ENCODE data around the gene PLCXD3.

Gene PLCXD3

DNA sequence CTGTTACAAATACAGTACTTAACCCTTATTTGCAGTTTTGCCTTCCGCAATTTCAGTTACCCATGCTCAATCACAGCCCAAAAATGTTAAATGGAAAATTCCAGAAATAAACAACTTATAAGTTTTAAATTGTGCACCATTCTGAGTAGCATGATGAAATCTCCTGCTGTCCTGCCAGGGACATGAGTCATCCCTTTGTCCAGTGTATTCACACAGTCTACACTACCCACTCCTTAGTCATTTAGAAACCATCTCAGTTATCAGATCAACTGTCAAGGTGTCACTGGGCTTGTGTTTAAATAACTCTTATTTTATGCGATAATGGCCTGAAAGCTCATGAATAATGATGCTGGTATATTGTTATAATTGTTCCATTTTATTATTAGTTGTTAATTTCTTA, 95.8 kb downstream of the PLCXD3 start:
- DNase-seq (ENCODE audit: low spot score): no peak

DNA sequence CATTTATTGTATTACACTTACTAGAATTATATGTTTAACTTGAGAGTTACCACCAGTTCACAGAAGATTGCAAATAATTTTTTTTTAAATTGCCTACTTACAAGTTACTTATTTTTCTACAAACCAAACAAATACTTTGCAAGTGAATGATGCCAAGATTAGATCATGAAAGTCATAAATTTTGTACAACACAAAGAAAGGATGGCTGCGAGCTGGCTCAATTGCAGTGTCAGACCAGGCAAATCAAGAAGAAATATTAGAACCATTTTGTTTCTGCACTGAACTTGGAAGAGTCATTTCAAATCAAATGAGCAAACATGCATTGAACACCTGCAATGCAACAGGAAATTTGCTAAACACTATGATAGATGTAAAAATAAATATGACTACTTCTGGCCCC, 97.3 kb downstream of the PLCXD3 start:
- DNase-seq (ENCODE audit: low spot score): no peak

DNA sequence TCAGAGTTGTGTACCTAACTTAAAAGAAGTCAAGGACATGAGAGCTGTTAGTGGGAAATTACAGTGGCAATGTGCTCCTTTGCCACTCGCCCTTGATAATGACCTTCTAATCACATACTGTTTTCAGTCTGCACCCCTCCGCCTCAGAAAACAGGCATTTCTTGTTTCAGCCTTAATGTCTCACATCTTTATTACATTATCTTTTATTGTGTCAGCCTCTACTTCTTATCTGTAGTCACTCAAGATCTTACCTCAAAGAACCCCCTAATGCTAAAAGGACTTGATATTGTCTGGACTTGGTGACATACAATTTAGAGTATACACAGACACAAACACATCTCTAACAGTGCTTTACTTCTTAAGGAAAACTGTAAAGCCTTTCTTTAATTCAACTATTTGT, 97.9 kb downstream of the PLCXD3 start:
- no peak for DNase-seq (ENCODE audit: low spot score)

DNA sequence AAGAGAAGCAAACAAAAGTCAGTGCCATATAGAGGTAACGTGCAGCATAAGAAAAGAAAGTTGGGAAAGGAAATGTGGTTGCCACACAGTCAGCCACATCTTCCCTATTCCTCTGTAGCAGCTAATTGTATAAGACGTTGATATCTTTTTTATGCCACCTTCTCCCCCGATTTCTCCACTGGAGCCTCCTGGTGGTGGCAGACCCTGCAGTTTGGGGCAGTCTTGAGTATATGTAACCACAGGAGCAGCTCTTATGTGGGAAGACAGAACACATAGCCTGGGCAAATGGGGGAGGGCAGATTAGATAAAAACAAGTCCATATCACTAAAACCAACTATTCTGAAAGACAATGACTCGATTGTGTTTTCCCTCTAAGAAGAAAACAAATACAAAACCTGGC, 99.7 kb downstream of the PLCXD3 start:
- no peak for DNase-seq (ENCODE audit: low spot score)

DNA sequence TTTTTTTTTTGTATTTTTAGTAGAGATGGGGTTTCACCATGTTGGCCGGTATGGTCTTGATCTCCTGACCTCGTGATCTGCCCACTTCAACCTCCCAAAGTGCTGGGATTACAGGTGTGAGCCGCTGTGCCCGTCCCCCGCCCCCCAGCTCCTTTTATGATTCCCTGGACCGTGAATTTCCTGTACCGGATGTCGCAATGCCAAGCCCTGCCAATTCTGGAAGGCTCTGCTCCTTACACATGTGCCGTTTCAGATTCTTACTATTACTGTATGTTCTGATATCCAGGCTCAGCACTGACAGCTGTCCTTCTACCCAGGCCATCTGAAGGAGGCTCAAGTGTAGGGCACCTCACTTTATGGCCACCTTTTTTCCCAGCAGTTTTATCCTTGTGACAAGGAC, 100.1 kb downstream of the PLCXD3 start:
- DNase-seq (ENCODE audit: low spot score): no peak

DNA sequence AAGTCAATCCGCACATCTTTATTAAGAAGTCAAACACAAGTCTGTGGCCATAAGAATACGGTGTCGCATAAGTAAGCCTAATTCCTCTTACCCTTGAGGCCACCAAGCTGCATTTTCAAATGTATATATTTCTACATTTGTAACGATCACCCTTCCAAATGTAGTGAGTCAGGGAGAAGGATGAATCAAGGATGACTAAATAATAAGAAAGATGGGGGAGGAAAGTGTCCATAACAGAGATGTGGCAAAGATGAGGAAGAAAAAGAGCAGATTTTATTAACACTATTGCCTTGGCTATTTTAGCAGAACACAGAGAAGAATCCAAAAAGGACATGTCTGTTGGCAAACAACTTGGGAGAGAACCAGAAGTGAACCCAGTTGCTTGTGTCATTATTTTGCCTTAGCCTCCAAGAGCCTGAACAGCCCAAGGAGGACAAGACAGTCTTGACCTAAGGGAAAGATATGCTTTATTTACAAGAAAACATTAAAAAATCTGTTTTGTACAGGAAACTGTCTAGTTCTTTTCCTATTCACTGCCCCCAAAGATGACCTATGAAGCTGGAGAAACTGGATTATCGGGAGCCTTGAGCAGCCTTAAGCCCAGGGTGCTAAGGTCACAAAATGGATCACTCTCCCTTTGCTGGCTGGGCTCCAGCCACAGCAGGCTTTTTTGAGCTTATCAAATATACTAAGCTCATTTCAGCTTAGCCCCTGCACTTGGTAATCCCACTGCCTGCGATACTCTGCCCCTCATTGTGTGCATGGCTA, 101.5 kb downstream of the PLCXD3 start:
- DNase-seq (ENCODE audit: low spot score): no peak

DNA sequence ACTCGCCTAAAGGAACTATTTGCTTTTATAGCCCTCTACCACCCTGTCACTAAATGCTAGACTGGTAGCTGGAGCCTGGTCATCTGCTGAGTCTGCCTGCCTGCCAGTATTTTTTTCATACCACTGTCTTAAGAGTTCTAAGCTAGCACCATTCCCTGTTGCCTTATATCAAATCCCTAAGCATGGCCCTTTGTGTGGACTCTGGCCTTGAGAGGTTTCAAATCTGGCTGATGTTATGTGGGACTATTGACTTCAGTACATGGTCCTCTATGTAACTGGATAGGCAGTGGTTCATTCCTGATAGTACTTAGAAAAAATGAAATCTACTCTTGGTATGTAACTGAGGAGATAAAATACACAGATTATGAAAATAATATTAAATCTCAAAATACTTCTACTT, 103.5 kb downstream of the PLCXD3 start:
- no peak for DNase-seq (ENCODE audit: low spot score)

DNA sequence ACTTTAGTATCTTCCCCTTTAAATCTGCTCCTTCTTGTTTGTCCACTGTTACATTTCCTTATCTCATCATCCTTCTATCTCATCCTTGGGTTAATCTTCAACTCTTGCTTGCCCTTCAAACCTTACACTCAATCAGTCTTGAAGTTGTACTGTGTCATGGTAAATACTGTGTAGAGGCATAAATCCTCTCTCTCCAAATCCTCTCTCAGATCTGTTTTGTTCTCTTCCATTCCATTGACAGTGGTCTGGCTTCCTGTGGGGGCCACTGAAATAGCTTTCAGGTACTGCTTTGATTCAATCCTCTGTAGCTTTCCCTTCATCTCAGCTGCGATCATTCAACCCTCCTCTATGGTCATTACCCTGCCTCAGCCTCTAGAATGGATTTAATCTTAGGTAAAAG, 104.0 kb downstream of the PLCXD3 start:
- no peak for DNase-seq (ENCODE audit: low spot score)

DNA sequence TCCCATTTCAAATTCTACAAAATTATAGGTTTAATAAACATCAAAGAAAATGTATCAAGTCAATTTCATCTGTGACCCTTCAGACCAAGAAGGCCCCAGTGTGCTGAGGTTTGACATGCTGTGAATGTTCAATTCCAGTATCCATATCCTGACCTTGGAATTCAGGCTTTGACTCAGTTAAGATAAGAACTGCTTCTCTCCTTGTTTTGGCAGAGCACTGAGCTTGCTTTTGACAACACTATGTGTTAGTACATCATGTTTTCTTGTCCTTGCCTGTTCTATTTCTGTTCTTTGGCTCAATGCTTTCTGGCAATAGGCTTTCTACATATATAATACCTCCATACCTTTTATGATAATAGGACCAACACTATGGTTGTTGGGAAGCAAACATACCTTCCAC, 105.6 kb downstream of the PLCXD3 start:
- DNase-seq (ENCODE audit: low spot score): no peak

DNA sequence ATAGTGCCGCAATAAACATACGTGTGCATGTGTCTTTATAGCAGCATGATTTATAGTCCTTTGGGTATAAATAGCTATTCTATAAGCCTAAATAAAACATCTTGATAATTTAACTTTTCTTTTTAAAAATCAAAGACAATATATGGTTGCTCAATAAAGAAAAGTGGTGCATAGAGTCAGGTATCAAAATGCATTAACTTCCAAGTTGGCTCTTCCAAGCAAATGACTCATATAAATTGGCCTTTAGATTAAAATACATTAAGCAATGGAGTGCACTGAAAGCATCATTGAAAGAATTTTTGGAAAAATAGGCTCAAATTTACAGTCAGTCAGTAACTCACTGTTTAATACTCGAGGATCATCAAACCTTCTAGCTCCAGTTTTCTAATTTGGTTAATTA, 106.6 kb downstream of the PLCXD3 start:
- DNase-seq (ENCODE audit: low spot score): no peak

DNA sequence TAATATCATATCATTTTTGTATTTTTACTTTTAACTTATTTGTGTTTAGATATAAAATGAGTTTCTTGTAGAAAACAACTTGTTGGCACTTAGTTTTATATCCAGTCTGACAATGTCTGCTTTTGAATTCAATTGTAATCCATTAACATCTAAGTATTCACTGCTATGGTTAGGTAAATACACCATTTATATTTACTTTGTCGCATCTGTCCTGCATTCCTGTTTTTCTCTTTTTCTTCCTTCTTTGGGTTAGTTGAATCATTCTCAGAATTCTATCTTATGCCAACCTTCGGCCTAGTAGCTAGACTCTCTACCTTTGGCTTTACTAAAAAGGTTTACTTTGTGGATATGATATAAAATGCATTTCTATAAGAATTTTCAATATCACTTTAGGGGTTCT, 107.6 kb downstream of the PLCXD3 start:
- DNase-seq (ENCODE audit: low spot score): no peak

DNA sequence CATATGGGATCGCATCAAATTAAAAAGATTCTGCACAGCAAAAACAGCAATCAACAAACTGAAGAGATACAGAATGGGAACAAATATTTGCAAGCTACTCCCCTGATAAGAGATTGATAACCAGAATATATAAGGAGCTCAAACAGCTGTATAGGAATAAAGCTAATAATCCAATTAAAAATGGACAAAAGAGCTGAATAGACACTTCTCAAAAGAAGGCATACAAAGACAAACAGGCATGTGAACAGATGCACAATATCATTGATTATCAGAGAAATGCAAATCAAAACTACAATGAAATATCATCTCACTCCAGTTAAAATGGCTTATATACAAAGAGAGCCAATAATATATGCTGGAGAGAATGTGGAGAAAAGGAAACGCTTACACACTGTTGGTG, 110.6 kb downstream of the PLCXD3 start:
- DNase-seq (ENCODE audit: low spot score): no peak

DNA sequence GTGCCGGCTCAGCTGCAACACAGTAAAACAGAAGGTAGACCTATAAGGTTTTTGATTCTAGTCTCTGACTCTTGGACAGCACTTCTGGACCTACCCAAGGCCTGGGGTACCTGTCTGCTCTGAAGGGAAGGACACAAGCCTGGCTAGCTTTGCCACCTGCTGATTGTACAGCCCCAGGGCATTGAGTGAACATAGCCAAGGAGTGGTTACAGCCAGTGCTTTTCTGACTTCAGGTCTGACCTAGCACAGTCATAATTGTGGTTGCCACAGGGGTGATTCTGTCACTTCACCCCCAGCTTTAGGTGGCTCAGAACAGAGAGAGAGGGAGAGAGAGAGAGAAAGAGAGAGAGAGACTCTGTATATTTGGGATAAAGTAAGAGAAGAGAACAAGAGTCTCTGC, 118.4 kb downstream of the PLCXD3 start:
- no peak for DNase-seq (ENCODE audit: low spot score)

DNA sequence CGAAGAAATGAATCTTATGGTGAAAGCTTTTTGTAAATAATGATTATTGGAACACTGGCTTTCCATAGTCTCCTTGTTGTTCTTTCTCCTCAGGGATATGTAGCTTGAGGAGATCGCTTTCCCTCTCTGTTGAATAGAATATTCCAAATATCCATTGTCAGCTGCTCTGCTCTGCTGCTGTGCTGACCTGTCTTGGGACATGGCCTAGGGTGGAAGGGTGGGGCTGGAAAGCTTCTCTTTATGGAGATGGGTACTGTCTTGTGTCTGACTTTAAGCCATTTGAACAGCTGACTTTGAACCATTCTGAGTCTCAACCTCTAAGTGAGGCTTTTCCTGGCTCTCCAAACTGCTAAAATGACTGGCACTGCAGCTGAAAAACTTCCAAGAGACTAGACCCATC, 135.8 kb downstream of the PLCXD3 start:
- no peak for DNase-seq (ENCODE audit: low spot score)

DNA sequence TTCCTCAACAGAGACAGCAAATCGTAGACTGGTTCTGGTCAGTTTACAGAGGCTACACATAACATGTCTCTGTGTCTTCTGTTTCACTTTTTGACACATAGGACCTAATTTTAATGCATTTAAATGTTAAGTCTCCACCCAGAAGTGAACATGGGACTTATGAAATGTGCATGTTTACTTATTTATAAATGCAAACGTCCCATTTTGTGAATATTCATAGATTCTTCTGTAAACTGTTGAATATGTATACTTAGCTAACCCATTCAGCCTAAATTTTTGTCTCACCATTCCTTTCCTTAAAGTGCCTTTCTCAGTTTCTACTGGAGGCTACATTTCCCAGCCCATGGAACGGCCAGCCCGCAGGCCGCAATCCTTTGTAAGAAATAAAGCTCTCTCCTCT, 137.2 kb downstream of the PLCXD3 start:
- no peak for DNase-seq (ENCODE audit: low spot score)

DNA sequence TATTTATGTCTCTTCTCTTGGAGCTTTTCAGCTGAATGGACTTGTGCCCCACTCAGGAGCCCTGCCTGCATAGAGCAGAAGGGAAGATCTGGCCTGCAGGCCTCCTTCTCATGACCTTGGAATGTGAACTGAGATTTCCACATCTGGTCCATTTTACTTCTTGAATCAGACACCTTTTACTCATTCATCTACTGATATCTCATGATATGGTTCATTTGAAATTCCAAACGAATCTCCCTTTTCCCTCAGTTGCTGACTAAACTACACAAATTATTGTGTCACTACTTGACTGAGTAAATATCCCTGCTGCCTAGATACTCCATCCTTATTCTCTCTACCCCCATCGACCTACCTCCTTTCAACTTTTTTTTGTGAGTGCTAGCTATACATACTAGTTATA, 138.7 kb downstream of the PLCXD3 start:
- DNase-seq (ENCODE audit: low spot score): no peak

DNA sequence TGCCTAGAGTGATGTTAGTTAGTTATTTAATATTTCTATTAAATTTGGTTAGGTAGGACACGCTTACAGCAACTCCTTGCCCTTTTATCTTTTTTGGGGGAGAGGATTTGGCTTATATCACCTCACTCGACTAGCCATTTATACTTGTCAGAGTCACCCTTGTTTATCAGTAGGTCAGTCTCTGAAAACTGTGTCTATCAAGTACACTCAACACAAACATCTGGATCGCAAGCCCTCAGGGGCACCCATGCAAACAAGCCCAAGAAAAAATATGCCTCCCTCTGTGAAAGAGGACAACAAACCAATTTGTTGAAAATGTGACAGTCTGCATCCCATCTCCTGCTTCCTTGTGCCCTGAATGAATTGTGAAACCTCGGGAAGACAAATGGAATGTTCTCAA, 139.9 kb downstream of the PLCXD3 start:
- DNase-seq (ENCODE audit: low spot score): no peak

DNA sequence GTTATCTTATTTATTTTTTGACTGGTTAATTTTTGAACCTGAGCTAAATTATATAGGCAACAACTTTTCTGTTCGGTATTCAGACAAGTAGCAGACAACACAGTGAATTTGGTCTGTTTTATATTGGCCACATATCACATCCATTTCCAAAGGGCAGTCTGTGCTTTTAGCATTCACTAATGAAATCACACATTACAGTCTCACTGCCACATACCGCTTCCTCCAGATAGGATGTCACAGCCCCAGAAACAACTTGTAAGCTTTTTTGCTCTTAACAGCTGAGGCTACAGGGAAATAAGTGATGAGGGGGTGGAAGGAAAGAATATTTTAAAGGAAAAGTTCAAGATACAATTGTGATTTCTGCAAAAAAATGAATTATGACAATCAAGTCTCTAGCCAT, 140.6 kb downstream of the PLCXD3 start:
- no peak for DNase-seq (ENCODE audit: low spot score)

DNA sequence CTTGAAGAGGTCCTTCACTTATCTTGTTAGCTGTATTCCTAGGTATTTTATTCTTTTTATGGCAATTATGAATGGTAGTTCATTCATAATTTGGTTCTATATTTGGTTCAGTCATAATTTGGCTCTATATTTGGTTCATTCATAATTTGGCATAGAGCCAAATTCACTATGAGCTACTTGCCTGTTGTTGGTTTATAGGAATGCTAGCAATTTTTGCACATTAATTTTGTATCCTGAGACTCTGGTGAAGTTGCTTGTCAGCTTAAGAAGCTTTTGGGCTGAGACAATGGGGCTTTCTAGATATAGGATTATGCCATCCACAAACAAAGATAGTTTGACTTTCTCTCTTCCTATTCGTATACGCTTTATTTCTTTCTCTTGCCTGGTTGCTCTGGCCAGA, 142.2 kb downstream of the PLCXD3 start:
- no peak for DNase-seq (ENCODE audit: low spot score)

DNA sequence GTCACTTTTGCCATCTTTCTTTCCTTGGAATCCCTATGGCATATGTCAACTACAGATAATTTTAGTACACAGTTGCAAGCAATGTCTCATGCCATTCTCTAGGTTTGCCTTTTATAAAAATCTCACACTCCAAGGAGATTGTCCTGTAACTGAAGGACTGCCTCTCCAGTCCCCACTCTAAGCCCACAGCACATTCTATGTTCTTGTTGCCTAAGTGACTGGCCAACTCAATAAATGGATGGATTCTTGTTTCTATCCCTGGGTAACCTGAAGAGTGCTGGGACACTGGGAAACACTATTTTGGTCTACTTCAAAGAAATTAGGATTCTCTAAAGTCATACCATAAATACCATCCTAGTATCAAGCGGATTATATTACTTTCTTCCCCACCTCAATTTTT, 145.0 kb downstream of the PLCXD3 start:
- DNase-seq (ENCODE audit: low spot score): no peak

DNA sequence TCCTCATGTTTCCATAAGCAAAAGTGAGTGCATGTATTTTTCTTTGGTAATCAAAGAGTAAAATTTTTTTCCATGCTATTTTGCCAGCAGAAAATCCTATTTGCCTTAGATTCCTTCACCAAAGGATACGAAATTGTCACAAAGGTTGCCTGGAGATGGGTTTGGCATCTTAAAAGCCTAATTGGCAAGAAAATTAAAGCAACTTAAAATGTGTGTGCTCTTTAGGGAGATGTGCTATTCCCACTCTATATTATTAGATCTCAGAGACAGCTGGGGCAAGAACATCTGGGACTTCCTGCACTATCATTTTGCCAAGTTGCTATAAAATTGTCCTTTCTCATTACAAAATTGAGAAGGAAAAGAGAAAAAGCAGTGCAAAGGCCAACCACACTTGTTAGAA, 146.1 kb downstream of the PLCXD3 start:
- no peak for DNase-seq (ENCODE audit: low spot score)

DNA sequence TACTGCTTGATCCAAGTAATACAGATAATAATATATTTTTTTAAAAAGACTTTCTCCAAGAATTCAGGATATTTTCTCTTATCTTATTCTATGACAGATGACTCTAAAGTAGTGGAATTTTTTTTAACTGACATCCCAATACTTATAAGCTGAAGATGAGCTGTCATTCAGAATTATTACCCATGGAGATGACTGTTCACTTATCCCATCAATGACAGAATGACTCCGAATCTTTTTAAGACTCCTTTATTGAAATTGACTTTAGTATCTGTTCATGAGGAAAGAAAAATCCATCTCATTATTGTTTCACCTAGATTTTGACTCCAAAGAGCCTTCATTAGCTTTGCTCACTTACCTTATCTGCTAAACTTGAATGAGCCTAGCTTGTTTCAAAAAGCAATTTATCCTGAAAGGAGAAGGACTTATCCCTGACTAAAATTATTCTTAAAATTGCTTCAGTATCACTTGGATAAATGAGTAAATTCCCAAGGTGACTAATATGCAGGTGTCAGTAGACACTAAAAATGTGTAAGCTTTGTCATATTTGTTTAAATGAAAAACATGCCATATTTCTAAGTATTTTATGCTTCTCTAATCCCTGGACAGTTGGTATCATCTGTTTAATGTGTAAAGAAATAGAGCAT, 146.9 kb downstream of the PLCXD3 start:
- peak; percentile 22 for DNase-seq (ENCODE audit: low spot score)

DNA sequence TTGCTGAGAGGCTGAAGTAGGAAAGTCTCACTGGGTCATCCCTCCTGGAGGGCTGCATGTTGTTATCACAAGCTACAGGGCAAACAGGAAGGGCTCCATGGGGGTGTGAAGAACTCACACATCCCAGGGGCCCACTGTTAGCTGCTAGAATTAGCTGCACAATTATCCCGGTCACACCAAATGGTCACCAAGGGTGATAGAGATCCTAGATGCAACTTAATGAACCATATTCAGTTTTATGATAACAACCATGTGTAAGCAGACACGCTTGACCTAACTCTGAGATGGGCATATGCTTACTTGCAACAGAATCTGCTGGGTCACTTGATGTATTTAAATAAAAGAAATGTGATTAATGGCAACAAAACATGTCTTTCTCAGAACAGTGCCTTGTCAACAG, 153.6 kb downstream of the PLCXD3 start:
- DNase-seq (ENCODE audit: low spot score): no peak

DNA sequence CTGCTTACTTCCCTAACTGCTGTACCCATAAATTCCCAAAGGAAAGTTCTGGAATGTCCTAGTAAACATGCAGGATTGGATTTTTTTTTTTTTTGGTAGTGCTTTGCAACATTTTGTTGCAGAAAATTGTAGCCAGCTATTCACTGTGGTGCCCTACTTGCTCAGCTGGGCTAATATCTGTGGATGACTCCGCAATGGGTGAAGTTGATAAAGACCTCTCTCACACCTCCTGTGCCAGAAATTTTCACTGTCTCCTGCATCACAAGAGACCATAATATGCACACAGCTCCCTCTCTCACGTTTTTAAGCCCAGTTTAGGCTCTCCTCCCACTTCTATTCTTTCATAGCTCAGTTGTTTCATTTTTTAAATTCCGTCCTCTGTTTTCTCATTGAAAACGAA, 160.6 kb downstream of the PLCXD3 start:
- DNase-seq (ENCODE audit: low spot score): no peak

Measured in putamen (tissue), 1 donor.